Fibroblast of mammary gland (primary cell): Measurements from ENCODE around the gene HOMER3.
"Not testable (repeated sequence)": the region's sequence is repeated elsewhere in the genome, so short reads cannot be mapped to it uniquely, and the experiment has no call there.

Source experiments
- DNase-seq: peaks from one replicate; pipeline ENCODE4 v3.0.0-alpha.2; 2010; ENCODE audit warnings: low read depth
- H3K4me3 ChIP-seq: 2 replicates; pipeline ENCODE4 v1.5.1; 2011; ENCODE audit warnings: low read depth, mild to moderate bottlenecking, low read length, moderate library complexity; ENCODE audit not compliant: control insufficient read depth
- TF ChIP-seq, protein P1 (sequence below): conservative IDR thresholded peaks from 2 replicates; pipeline ENCODE4 v1.5.1; 2011; ENCODE audit warnings: low read depth, low read length, inconsistent platforms; ENCODE audit not compliant: control insufficient read depth, insufficient read depth

The HOMER3 gene

GRCh38 chr19:18955042-18955441, 14.0 kb upstream of the HOMER3 start:
- TF ChIP-seq, protein P1, sequence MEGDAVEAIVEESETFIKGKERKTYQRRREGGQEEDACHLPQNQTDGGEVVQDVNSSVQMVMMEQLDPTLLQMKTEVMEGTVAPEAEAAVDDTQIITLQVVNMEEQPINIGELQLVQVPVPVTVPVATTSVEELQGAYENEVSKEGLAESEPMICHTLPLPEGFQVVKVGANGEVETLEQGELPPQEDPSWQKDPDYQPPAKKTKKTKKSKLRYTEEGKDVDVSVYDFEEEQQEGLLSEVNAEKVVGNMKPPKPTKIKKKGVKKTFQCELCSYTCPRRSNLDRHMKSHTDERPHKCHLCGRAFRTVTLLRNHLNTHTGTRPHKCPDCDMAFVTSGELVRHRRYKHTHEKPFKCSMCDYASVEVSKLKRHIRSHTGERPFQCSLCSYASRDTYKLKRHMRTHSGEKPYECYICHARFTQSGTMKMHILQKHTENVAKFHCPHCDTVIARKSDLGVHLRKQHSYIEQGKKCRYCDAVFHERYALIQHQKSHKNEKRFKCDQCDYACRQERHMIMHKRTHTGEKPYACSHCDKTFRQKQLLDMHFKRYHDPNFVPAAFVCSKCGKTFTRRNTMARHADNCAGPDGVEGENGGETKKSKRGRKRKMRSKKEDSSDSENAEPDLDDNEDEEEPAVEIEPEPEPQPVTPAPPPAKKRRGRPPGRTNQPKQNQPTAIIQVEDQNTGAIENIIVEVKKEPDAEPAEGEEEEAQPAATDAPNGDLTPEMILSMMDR = no peak
- H3K4me3 ChIP-seq = no peak overlapping the region
- DNase-seq = no peak

DNA sequence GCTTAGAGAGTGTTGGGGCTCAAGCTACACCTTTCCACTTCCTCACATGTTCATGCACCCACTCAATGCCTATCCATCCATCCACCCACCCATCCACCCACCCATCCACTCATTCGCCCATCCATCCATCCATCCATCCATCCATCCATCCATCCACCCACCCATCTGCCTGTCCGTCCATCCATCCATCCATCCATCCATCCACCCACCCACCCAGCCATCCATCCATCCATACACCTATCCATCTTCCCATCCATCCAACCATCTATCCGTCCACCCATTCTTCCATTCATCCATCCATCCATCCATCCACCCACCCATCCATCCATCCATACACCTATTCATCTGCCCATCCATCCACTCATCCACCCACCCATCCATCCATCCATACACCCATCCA, 13.1 kb upstream of the HOMER3 start:
- TF ChIP-seq, protein P1 = no peak
- DNase-seq = no peak
- no peak overlapping the region for H3K4me3 ChIP-seq

GRCh38 chr19:18952364-18953003, 11.5 kb upstream of the HOMER3 start:
- not testable (repeated sequence) for H3K4me3 ChIP-seq, DNase-seq

DNA sequence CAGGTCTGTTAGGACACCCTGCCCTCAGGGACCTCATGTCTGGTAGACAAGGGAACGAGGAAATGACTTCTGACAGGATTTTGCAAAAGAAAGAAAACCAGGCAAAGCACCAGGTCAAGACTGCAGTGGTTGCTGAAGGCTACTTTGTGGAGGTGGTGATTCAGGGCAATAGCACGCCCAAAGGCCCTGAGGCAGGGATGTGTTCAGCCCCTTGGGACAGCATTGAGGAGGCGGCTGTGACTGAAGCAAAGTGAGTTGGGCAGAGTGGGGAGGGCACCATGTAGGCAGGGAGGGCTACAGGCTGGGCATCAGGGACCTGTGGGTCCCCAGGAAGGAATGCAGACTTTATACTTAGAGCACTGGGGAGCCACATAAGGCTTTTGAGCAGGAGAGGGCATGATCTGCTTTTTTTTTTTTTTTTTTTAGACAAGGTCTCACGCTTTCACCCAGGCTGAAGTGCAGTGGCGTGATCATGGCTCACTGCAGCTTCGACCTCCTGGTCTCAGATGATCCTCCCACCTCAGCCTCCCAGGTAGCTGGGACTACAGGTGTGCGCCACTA, 10.8 kb upstream of the HOMER3 start:
- H3K4me3 ChIP-seq = no peak overlapping the region
- TF ChIP-seq, protein P1 = no peak
- peak; percentile 62 for DNase-seq

DNA sequence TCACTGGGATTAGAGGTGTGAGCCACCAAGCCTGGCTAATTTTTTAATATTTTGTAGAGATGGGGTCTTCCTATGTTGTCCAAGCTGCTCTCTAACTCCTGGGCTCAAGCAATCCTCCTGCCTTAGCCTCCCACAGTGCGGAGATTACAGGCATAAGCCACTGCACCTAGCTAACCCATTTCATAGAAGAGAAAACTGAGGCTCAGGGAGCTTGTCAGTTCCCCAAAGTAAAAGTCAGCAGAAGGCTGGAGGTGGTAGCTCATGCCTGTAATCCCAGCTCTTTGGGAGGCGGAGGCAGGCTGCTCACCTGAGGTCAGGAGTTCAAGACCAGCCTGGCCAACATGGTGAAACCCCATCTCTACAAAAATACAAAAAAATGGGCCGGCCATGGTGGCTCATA, 8.8 kb upstream of the HOMER3 start:
- TF ChIP-seq, protein P1 = no peak
- H3K4me3 ChIP-seq = no peak overlapping the region
- DNase-seq = no peak

- TF ChIP-seq, protein P1 = no peak
- no peak overlapping the region for H3K4me3 ChIP-seq
- no peak for DNase-seq
These were observed 7.9 kb upstream of the HOMER3 start for GRCh38 chr19:18948976-18949356.

- TF ChIP-seq, protein P1 = no peak
- H3K4me3 ChIP-seq = no peak overlapping the region
- no peak for DNase-seq
These were observed 7.3 kb upstream of the HOMER3 start for GRCh38 chr19:18948075-18948975.
